ENCODE data around the gene ACTL6A. TPM values are rescaled to one million over a fixed set of nuclear protein-coding genes. Genes with fewer than 3 reads are reported as not detected.

Gene ACTL6A
- total and polyA plus RNA-seq, 2 donors from 2014 or later: 23.7 to 40.7 TPM

GRCh38 chr3:179589143-179589542 is 26.4 kb downstream of the ACTL6A start:
- no peak for FAIRE-seq
- H3K27me3 ChIP-seq (ENCODE audit: control insufficient read depth, insufficient read depth, low read length): no peaks in the 10 kb centered on the region
- DNase-seq: no peak
- no peak for TF ChIP-seq CTCF (IDR thresholded peaks at IDR 0.05; ENCODE audit: borderline replicate concordance, extremely low read depth, insufficient read depth)
- no peak overlapping the region for H3K4me3 ChIP-seq (ENCODE audit: low read length in 3 of 3)
- H3K27ac ChIP-seq (ENCODE audit: low read depth in 2 of 2, low read length in 2 of 2): no peak overlapping the region
- H3K36me3 ChIP-seq (ENCODE audit: control insufficient read depth in 2 of 3, insufficient read depth in 3 of 3, low read length in 3 of 3): peaks cover 2 to 23% (median 15%) of the 10 kb centered on the region in 3 donors
- intact Hi-C loops (cut with DNase I): no loop called here
- no peaks in the 10 kb centered on the region for H3K4me1 ChIP-seq (ENCODE audit: control insufficient read depth in 2 of 3, insufficient read depth in 2 of 3, low read depth in 1 of 3, low read length in 3 of 3)
- H3K9ac ChIP-seq (ENCODE audit: low read length in 3 of 3): no peak overlapping the region
- H3K9me3 ChIP-seq (ENCODE audit: control insufficient read depth in 2 of 3, insufficient read depth in 1 of 3, low read length in 3 of 3): no peaks in the 10 kb centered on the region

- no peak for TF ChIP-seq CTCF (IDR thresholded peaks at IDR 0.05; ENCODE audit: borderline replicate concordance, extremely low read depth, insufficient read depth)
- DNase-seq: no peak
- H3K27ac ChIP-seq (ENCODE audit: low read depth in 2 of 2, low read length in 2 of 2): no peak overlapping the region
- H3K4me1 ChIP-seq (ENCODE audit: control insufficient read depth in 2 of 3, insufficient read depth in 2 of 3, low read depth in 1 of 3, low read length in 3 of 3): no peaks in the 10 kb centered on the region
- H3K36me3 ChIP-seq (ENCODE audit: control insufficient read depth in 2 of 3, insufficient read depth in 3 of 3, low read length in 3 of 3): peaks cover 2 to 34% (median 15%) of the 10 kb centered on the region in 3 donors
- intact Hi-C loops (cut with DNase I): no loop called here
- H3K9me3 ChIP-seq (ENCODE audit: control insufficient read depth in 2 of 3, insufficient read depth in 1 of 3, low read length in 3 of 3): no peaks in the 10 kb centered on the region
- H3K4me3 ChIP-seq (ENCODE audit: low read length in 3 of 3): no peak overlapping the region
- no peak for FAIRE-seq
- H3K27me3 ChIP-seq (ENCODE audit: control insufficient read depth, insufficient read depth, low read length): no peaks in the 10 kb centered on the region
- H3K9ac ChIP-seq (ENCODE audit: low read length in 3 of 3): no peak overlapping the region
Measured at GRCh38 chr3:179590669-179591068, 27.9 kb downstream of the ACTL6A start.

- H3K4me1 ChIP-seq (ENCODE audit: control insufficient read depth in 2 of 3, insufficient read depth in 2 of 3, low read depth in 1 of 3, low read length in 3 of 3): no peaks in the 10 kb centered on the region
- H3K27me3 ChIP-seq (ENCODE audit: control insufficient read depth, insufficient read depth, low read length): no peaks in the 10 kb centered on the region
- no peak overlapping the region for H3K4me3 ChIP-seq (ENCODE audit: low read length in 3 of 3)
- no peak overlapping the region for H3K27ac ChIP-seq (ENCODE audit: low read depth in 2 of 2, low read length in 2 of 2)
- no peak for FAIRE-seq
- no peak for DNase-seq
- peaks cover 2 to 30% (median 13%) of the 10 kb centered on the region in 3 donors for H3K36me3 ChIP-seq (ENCODE audit: control insufficient read depth in 2 of 3, insufficient read depth in 3 of 3, low read length in 3 of 3)
- intact Hi-C loops (cut with DNase I): no loop called here
- no peak overlapping the region for H3K9ac ChIP-seq (ENCODE audit: low read length in 3 of 3)
- no peaks in the 10 kb centered on the region for H3K9me3 ChIP-seq (ENCODE audit: control insufficient read depth in 2 of 3, insufficient read depth in 1 of 3, low read length in 3 of 3)
- TF ChIP-seq CTCF (IDR thresholded peaks at IDR 0.05; ENCODE audit: borderline replicate concordance, extremely low read depth, insufficient read depth): no peak
Measured at GRCh38 chr3:179591313-179591712, 28.6 kb downstream of the ACTL6A start.

GRCh38 chr3:179599531-179599930 is 36.8 kb downstream of the ACTL6A start:
- intact Hi-C loops (cut with DNase I): no loop called here

More at GRCh38 chr3:179599531-179599930, 36.8 kb downstream of the ACTL6A start:
- no peak for TF ChIP-seq CTCF (IDR thresholded peaks at IDR 0.05; ENCODE audit: borderline replicate concordance, extremely low read depth, insufficient read depth)
- DNase-seq (no peak), FAIRE-seq (no peak)
- Histone ChIP-seq H3K4me1 (ENCODE audit: control insufficient read depth in 2 of 3, insufficient read depth in 2 of 3, low read depth in 1 of 3, low read length in 3 of 3) (peaks cover 0 to 2% (median 0%) of the 10 kb centered on the region in 3 donors), H3K36me3 (ENCODE audit: control insufficient read depth in 2 of 3, insufficient read depth in 3 of 3, low read length in 3 of 3) (peaks cover 10 to 32% (median 17%) of the 10 kb centered on the region in 3 donors), H3K4me3 (ENCODE audit: low read length in 3 of 3) (no peak overlapping the region), H3K27me3 (ENCODE audit: control insufficient read depth, insufficient read depth, low read length) (no peaks in the 10 kb centered on the region), H3K9ac (ENCODE audit: low read length in 3 of 3) (no peak overlapping the region), H3K9me3 (ENCODE audit: control insufficient read depth in 2 of 3, insufficient read depth in 1 of 3, low read length in 3 of 3) (no peaks in the 10 kb centered on the region), H3K27ac (ENCODE audit: low read depth in 2 of 2, low read length in 2 of 2) (no peak overlapping the region)

All from kidney (tissue), 14 donors.